DOHH2 (cell line): ENCODE results near the gene CNPY3.

Experiments
- H3F3A ChIP-seq: fragments of 200-600 bp; sonication (generic), shearing (Covaris generic); 2 replicates; pipeline ENCODE4 v1.6.0; 2016; ENCODE audit warnings: antibody characterized with exemption, mild to moderate bottlenecking; ENCODE audit not compliant: control insufficient read depth, insufficient read depth
- H3K27ac ChIP-seq: fragments of 200-600 bp; sonication (generic); 2 replicates; pipeline ENCODE4 v1.5.1; 2014; ENCODE audit warnings: low read depth, mild to moderate bottlenecking, low read length, moderate library complexity
- H3K27me3 ChIP-seq: fragments of 200-600 bp; sonication (generic); 2 replicates; pipeline ENCODE4 v1.6.1; 2014; ENCODE audit warnings: mild to moderate bottlenecking, low read length, mixed read lengths; ENCODE audit not compliant: control insufficient read depth
- H3K36me3 ChIP-seq: fragments of 200-600 bp; sonication (generic); 2 replicates; pipeline ENCODE4 v1.6.1; 2014; ENCODE audit warnings: mild to moderate bottlenecking, low read length, moderate library complexity, mixed read lengths; ENCODE audit not compliant: control insufficient read depth
- H3K4me1 ChIP-seq: fragments of 200-600 bp; sonication (generic); 2 replicates; pipeline ENCODE4 v1.6.1; 2014; ENCODE audit warnings: mild to moderate bottlenecking, low read length, mixed read lengths; ENCODE audit not compliant: control insufficient read depth
- H3K4me2 ChIP-seq: fragments of 200-600 bp; sonication (generic); 2 replicates; pipeline ENCODE4 v1.6.0; 2014; ENCODE audit warnings: mild to moderate bottlenecking, low read length, moderate library complexity
- H3K4me3 ChIP-seq: fragments of 200-600 bp; sonication (generic); 2 replicates; pipeline ENCODE4 v1.5.1; 2014; ENCODE audit warnings: mild to moderate bottlenecking, low read length, mixed read lengths
- H3K79me2 ChIP-seq: fragments of 200-600 bp; sonication (generic); 2 replicates; pipeline ENCODE4 v1.6.1; 2014; ENCODE audit warnings: mild to moderate bottlenecking, low read length, mixed read lengths; ENCODE audit not compliant: control insufficient read depth
- H3K9me2 ChIP-seq: fragments of 200-600 bp; sonication (generic); replicated peaks from 2 replicates; pipeline ENCODE4 v1.6.1; 2014; ENCODE audit warnings: mild to moderate bottlenecking, low read length, mixed read lengths; ENCODE audit not compliant: control insufficient read depth
- H3K9me3 ChIP-seq: fragments of 200-600 bp; sonication (generic); 2 replicates; pipeline ENCODE4 v1.6.1; 2014; ENCODE audit warnings: antibody characterized with exemption, low read length, mixed read lengths; ENCODE audit not compliant: control insufficient read depth, insufficient read depth
- H4K20me1 ChIP-seq: fragments of 200-600 bp; sonication (generic); 2 replicates; pipeline ENCODE4 v1.6.0; 2014; ENCODE audit warnings: low read depth, mild to moderate bottlenecking, antibody characterized with exemption, low read length, moderate library complexity; ENCODE audit not compliant: control insufficient read depth, insufficient read depth
- EZH2phosphoT487 ChIP-seq: fragments of 200-600 bp; sonication (generic); IDR thresholded peaks from 2 replicates; pipeline ENCODE4 v1.6.1; 2017; ENCODE audit warnings: borderline replicate concordance, mild to moderate bottlenecking, antibody characterized with exemption, low read length, moderate library complexity, mixed read lengths
- TF ChIP-seq, protein P1 (sequence below): fragments of 200-600 bp; sonication (generic); IDR thresholded peaks from one replicate; pipeline ENCODE4 v1.5.1; 2014; ENCODE audit warnings: antibody characterized with exemption, mild to moderate bottlenecking, low read depth, low read length; ENCODE audit not compliant: poor library complexity, severe bottlenecking

Gene CNPY3

GRCh38 chr6:42973926-42974325, 44.6 kb downstream of the CNPY3 start:
- no peak overlapping the region for H3K4me2 ChIP-seq
- H3K27ac ChIP-seq, result no peak overlapping the region
- no peak overlapping the region for H3K4me3 ChIP-seq
- no peaks in the 10 kb centered on the region for H3K27me3 ChIP-seq
- TF ChIP-seq EZH2phosphoT487, result no peak
- TF ChIP-seq, protein P1, sequence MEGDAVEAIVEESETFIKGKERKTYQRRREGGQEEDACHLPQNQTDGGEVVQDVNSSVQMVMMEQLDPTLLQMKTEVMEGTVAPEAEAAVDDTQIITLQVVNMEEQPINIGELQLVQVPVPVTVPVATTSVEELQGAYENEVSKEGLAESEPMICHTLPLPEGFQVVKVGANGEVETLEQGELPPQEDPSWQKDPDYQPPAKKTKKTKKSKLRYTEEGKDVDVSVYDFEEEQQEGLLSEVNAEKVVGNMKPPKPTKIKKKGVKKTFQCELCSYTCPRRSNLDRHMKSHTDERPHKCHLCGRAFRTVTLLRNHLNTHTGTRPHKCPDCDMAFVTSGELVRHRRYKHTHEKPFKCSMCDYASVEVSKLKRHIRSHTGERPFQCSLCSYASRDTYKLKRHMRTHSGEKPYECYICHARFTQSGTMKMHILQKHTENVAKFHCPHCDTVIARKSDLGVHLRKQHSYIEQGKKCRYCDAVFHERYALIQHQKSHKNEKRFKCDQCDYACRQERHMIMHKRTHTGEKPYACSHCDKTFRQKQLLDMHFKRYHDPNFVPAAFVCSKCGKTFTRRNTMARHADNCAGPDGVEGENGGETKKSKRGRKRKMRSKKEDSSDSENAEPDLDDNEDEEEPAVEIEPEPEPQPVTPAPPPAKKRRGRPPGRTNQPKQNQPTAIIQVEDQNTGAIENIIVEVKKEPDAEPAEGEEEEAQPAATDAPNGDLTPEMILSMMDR, result no peak
- H3K4me1 ChIP-seq, result peaks cover 20% of the 10 kb centered on the region
- peaks cover 56% of the 10 kb centered on the region for H3K36me3 ChIP-seq
- peaks cover 51% of the 10 kb centered on the region for H3K79me2 ChIP-seq
- H3K9me2 ChIP-seq, result no peaks in the 10 kb centered on the region
- H3K9me3 ChIP-seq, result no peaks in the 10 kb centered on the region
- H4K20me1 ChIP-seq, result peaks cover 6% of the 10 kb centered on the region; the same call in 1 of the 2 replicates
- 0 out of 2 replicates have a peak, but pooled peaks cover 5% of the 10 kb centered on the region for H3F3A ChIP-seq

- peaks cover 45% of the 10 kb centered on the region for H3K36me3 ChIP-seq
- H3K79me2 ChIP-seq, result peaks cover 61% of the 10 kb centered on the region
- H3F3A ChIP-seq, result 0 out of 2 replicates have a peak, but pooled peaks cover 5% of the 10 kb centered on the region
- H3K4me1 ChIP-seq, result peaks cover 28% of the 10 kb centered on the region
- no peak overlapping the region for H3K4me3 ChIP-seq
- TF ChIP-seq EZH2phosphoT487, result no peak
- TF ChIP-seq, protein P1, result no peak
- H3K9me3 ChIP-seq, result no peaks in the 10 kb centered on the region
- no peaks in the 10 kb centered on the region for H3K9me2 ChIP-seq
- peak overlapping the region; percentile 1; the same call in 1 of the 2 replicates for H3K4me2 ChIP-seq
- peaks cover 6% of the 10 kb centered on the region; the same call in 1 of the 2 replicates for H4K20me1 ChIP-seq
- no peak overlapping the region for H3K27ac ChIP-seq
- no peaks in the 10 kb centered on the region for H3K27me3 ChIP-seq
Observed at GRCh38 chr6:42974919-42975505, 45.7 kb downstream of the CNPY3 start.

- Histone ChIP-seq H3K27ac (peak overlapping the region; percentile 58), H3K9me3 (no peaks in the 10 kb centered on the region), H3K4me1 (peaks cover 35% of the 10 kb centered on the region), H3K4me2 (peak overlapping the region; percentile 90), H3F3A (peaks cover 8% of the 10 kb centered on the region; the same call in 1 of the 2 replicates), H3K79me2 (peaks cover 59% of the 10 kb centered on the region), H3K9me2 (no peaks in the 10 kb centered on the region), H3K27me3 (no peaks in the 10 kb centered on the region), H3K36me3 (peaks cover 39% of the 10 kb centered on the region), H3K4me3 (peak overlapping the region; percentile 78), H4K20me1 (peaks cover 6% of the 10 kb centered on the region; the same call in 1 of the 2 replicates)
- TF ChIP-seq, protein P1, result no peak
- no peak for TF ChIP-seq EZH2phosphoT487
Observed at GRCh38 chr6:42978487-42978838, 49.2 kb downstream of the CNPY3 start.
